GM19468 (cell line): ENCODE data around the gene MRPL54.
A peak's percentile ranks its signal among the peaks of the same experiment; 100 is the strongest.
"Not testable (repeated sequence)": the region's sequence is repeated elsewhere in the genome, so short reads cannot be mapped to it uniquely, and the experiment has no call there.

Experiments used
- ATAC-seq: cut with Tn5 transposase; IDR thresholded peaks from one replicate; pipeline ENCODE4 v1.9.1; 2021; ENCODE audit warnings: mild to moderate bottlenecking, moderate library complexity, moderate number of reproducible peaks; ENCODE audit not compliant: unreplicated experiment; ENCODE audit errors: extremely low read depth

Gene MRPL54

GRCh38 chr19:3738477-3739220 lies 23.8 kb upstream of the MRPL54 start:
- no peak for ATAC-seq

- no peak for ATAC-seq
Observed at GRCh38 chr19:3740431-3740830, 22.1 kb upstream of the MRPL54 start.

- ATAC-seq = no peak
Observed at GRCh38 chr19:3743486-3743885, 19.0 kb upstream of the MRPL54 start.

GRCh38 chr19:3745363-3746045 lies 17.0 kb upstream of the MRPL54 start:
- ATAC-seq = no peak

- ATAC-seq = no peak
Observed at GRCh38 chr19:3746371-3747056, 16.0 kb upstream of the MRPL54 start.

GRCh38 chr19:3748965-3749364 lies 13.5 kb upstream of the MRPL54 start:
- ATAC-seq = no peak

- ATAC-seq = no peak
Observed at GRCh38 chr19:3750211-3750610, 12.3 kb upstream of the MRPL54 start.

- ATAC-seq = no peak
Observed at GRCh38 chr19:3751236-3751635, 11.2 kb upstream of the MRPL54 start.

- ATAC-seq = no peak
Observed at GRCh38 chr19:3752492-3752891, 10.0 kb upstream of the MRPL54 start.

GRCh38 chr19:3753631-3754410 lies 8.7 kb upstream of the MRPL54 start:
- no peak for ATAC-seq

GRCh38 chr19:3757705-3758104 lies 4.8 kb upstream of the MRPL54 start:
- not testable (repeated sequence) for ATAC-seq

GRCh38 chr19:3758297-3758696 lies 4.2 kb upstream of the MRPL54 start:
- ATAC-seq = not testable (repeated sequence)

- no peak for ATAC-seq
Observed at GRCh38 chr19:3759482-3760254, 2.8 kb upstream of the MRPL54 start.

GRCh38 chr19:3760871-3761361 lies 1.6 kb upstream of the MRPL54 start:
- ATAC-seq = no peak

GRCh38 chr19:3761382-3762129 lies 926 bp upstream of the MRPL54 start, which contains the start of gene APBA3:
TSS of gene APBA3 (minus strand) at chr19:3761692. CDS start at chr19:3760264, 1,428 bp downstream.
- ATAC-seq = peak; percentile 36

- no peak for ATAC-seq
Observed at GRCh38 chr19:3762130-3762473, 380 bp upstream of the MRPL54 start.

- ATAC-seq = no peak
Observed at GRCh38 chr19:3765121-3765520, 2.6 kb downstream of the MRPL54 start.

- not testable (repeated sequence) for ATAC-seq
Observed at GRCh38 chr19:3765757-3766156, 3.3 kb downstream of the MRPL54 start.

- no peak for ATAC-seq
Observed at GRCh38 chr19:3766520-3766919, 4.0 kb downstream of the MRPL54 start.
